Gastrocnemius medialis (tissue), 4 donors: Measurements from ENCODE around the gene DYNLT2B.

Experiments used
- CTCF ChIP-seq, 5 experiments: fragments of 450-650 bp in 3 of 5; fragments of 200-600 bp in 2 of 5; sonication (generic) in 2 of 5; IDR thresholded peaks in 4 of 5; conservative IDR thresholded peaks in 1 of 5; 1 replicate in 4 of 5; 2 replicates in 1 of 5; pipeline ENCODE4 v1.5.1; 2016 to 2019; ENCODE audit warnings: antibody characterized with exemption in 5 of 5, mild to moderate bottlenecking in 3 of 5, moderate library complexity in 3 of 5
- POLR2A ChIP-seq, 2 donors: fragments of 450-650 bp; IDR thresholded peaks; one replicate each; pipeline ENCODE4 v1.6.1; 2017; ENCODE audit warnings: antibody characterized with exemption in 2 of 2, mild to moderate bottlenecking in 2 of 2, moderate library complexity in 2 of 2

GRCh38 chr3:196287440-196288140 lies 30.4 kb downstream of the DYNLT2B start, which contains the start of gene PCYT1A:
- TF ChIP-seq CTCF (IDR thresholded peaks at IDR 0.05 in 4 of 5, conservative IDR thresholded peaks at IDR 0.05 in 1 of 5), result no peak
- TF ChIP-seq POLR2A (IDR thresholded peaks at IDR 0.05), result peak; percentile 93 to 97
